Measurements from ENCODE around the gene SP5. TPM values are rescaled to one million over a fixed set of nuclear protein-coding genes. Genes with fewer than 3 reads are reported as not detected.
"Not testable (repeated sequence)": the region's sequence is repeated elsewhere in the genome, so short reads cannot be mapped to it uniquely, and the experiment has no call there.

The SP5 gene
- total RNA-seq, 2 experiments from 2014 or later, result not detected

GRCh38 chr2:170751555-170751954 lies 36.4 kb downstream of the SP5 start:
- peaks cover 21% of the 10 kb centered on the region for H3K27me3 Mint-ChIP-seq
- DNase-seq; POLR2A ChIA-PET; H3K36me3 Mint-ChIP-seq (ENCODE audit: low read depth); H3K27ac Mint-ChIP-seq; H3K4me3 Mint-ChIP-seq; H3K4me1 Mint-ChIP-seq; H3K9me3 Mint-ChIP-seq; CTCF ChIA-PET: not testable (repeated sequence)

DNA sequence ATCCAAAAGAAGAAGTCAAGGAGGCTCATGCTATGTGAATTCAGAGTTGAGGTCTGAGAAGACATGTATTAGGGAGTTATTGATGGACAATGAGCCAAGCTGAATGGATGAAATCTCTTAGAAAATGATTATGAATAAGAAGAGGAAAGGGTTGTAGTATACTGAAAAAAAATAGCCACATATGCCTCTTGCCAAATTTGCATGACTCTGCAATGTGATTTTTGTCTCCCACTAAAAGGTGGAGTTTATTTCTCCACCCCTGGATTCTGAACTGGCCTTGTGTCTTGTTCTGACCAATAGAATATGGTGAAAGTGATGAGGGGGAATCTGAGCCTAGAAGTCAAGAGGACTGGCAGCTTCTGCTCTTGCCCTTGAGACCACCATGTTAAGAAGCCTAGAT lies 46.4 kb downstream of the SP5 start:
- no peaks in the 10 kb centered on the region for H3K36me3 Mint-ChIP-seq (ENCODE audit: low read depth)
- ChIA-PET POLR2A (no interaction called here), CTCF (interaction anchor here (2.0 kb wide), 1 partner anchor 9 kb away, joined by 5 read pairs; the partner anchor contains the start of gene ERICH2)
- H3K4me3 Mint-ChIP-seq, result no peak overlapping the region
- H3K27me3 Mint-ChIP-seq, result peaks cover 3% of the 10 kb centered on the region
- no peak overlapping the region for H3K27ac Mint-ChIP-seq
- peaks cover 5% of the 10 kb centered on the region for H3K4me1 Mint-ChIP-seq
- no peaks in the 10 kb centered on the region for H3K9me3 Mint-ChIP-seq
- DNase-seq, result no peak

DNA sequence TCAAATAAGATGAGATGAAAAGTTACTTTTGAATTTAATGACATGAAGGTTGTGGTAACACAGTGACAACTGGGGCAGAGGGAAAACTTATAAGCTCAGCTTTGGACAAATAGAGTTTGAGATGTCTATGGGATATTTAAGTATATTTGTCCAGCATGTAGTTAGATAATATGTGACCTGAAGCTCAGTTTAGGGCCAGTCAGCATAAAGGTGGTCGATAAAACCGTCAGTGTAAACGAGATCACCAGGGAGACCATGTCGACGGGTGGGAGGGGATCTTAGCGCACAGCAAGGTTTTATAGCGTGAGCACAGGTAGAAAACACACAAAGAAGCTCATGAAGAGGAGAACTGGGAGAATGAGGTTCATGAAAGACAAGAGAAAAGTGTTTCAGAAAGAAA lies 47.6 kb downstream of the SP5 start:
- DNase-seq, result no peak
- H3K4me1 Mint-ChIP-seq, result peaks cover 7% of the 10 kb centered on the region
- no peak overlapping the region for H3K27ac Mint-ChIP-seq
- H3K9me3 Mint-ChIP-seq, result no peaks in the 10 kb centered on the region
- no peaks in the 10 kb centered on the region for H3K36me3 Mint-ChIP-seq (ENCODE audit: low read depth)
- peaks cover 3% of the 10 kb centered on the region for H3K27me3 Mint-ChIP-seq
- CTCF ChIA-PET, result interaction anchor here (0.6 to 1.6 kb wide), 4 partner anchors 167 to 403 kb away, joined by 3 to 4 read pairs (median 4); partner anchors contain the start of gene GORASP2
- POLR2A ChIA-PET, result no interaction called here
- H3K4me3 Mint-ChIP-seq, result no peak overlapping the region

- Mint-ChIP-seq H3K36me3 (ENCODE audit: low read depth) (no peaks in the 10 kb centered on the region), H3K4me1 (peaks cover 7% of the 10 kb centered on the region), H3K4me3 (no peak overlapping the region), H3K27ac (no peak overlapping the region), H3K27me3 (peaks cover 3% of the 10 kb centered on the region), H3K9me3 (no peaks in the 10 kb centered on the region)
- ChIA-PET CTCF (interaction anchor here (0.8 to 1.6 kb wide), 2 partner anchors 166 to 402 kb away, joined by 3 to 4 read pairs; partner anchors contain the start of gene GORASP2), POLR2A (no interaction called here)
- DNase-seq, result no peak
Observed at GRCh38 chr2:170763232-170763631, 48.1 kb downstream of the SP5 start.

- Mint-ChIP-seq H3K4me3 (no peak overlapping the region), H3K27me3 (peaks cover 3% of the 10 kb centered on the region), H3K4me1 (peaks cover 7% of the 10 kb centered on the region), H3K36me3 (ENCODE audit: low read depth) (no peaks in the 10 kb centered on the region), H3K9me3 (no peaks in the 10 kb centered on the region), H3K27ac (no peak overlapping the region)
- ChIA-PET POLR2A (no interaction called here), CTCF (no interaction called here)
- no peak for DNase-seq
Observed at GRCh38 chr2:170764880-170765261, 49.7 kb downstream of the SP5 start.

- H3K4me3 Mint-ChIP-seq, result no peak overlapping the region
- CTCF ChIA-PET, result interaction anchor here (0.5 to 0.7 kb wide), 3 partner anchors 11 to 941 kb away, joined by 3 to 4 read pairs (median 4); no protein-coding TSS in a partner anchor
- POLR2A ChIA-PET, result interaction anchor here (0.6 kb wide), 1 partner anchor 117 kb away, joined by 6 read pairs; no protein-coding TSS in a partner anchor
- peaks cover 10% of the 10 kb centered on the region for H3K27me3 Mint-ChIP-seq
- H3K4me1 Mint-ChIP-seq, result peaks cover 19% of the 10 kb centered on the region
- H3K9me3 Mint-ChIP-seq, result no peaks in the 10 kb centered on the region
- DNase-seq, result no peak
- no peak overlapping the region for H3K27ac Mint-ChIP-seq
- no peaks in the 10 kb centered on the region for H3K36me3 Mint-ChIP-seq (ENCODE audit: low read depth)
Observed at GRCh38 chr2:170766693-170767092, 51.6 kb downstream of the SP5 start.

Other genes with a start within 250 kb of the SP5 start
- gene ERICH2, start 55.0 kb downstream of the SP5 start, total RNA-seq, result not detected
- gene GAD1, start 101.5 kb downstream of the SP5 start, total RNA-seq, result 1 to 10 TPM; 1.4 to 1.7 TPM
- gene GORASP2, start 213.9 kb downstream of the SP5 start, total RNA-seq, result 10 to 100 TPM; 58.7 to 62.0 TPM

Measured in activated CD4-positive, alpha-beta T cell treated with anti-CD3 and anti-CD28 coated beads, Interleukin-2, amount 10 ng/mL, durations not matched to agents 7 days and 5 days (primary cell).